Measurements from ENCODE around the gene ARHGAP27. TPM values are rescaled to one million over a fixed set of nuclear protein-coding genes. Genes with fewer than 3 reads are reported as not detected.
"Not testable (repeated sequence)": the region's sequence is repeated elsewhere in the genome, so short reads cannot be mapped to it uniquely, and the experiment has no call there.

ARHGAP27 gene
- total RNA-seq (2021) (12.9 to 16.0 TPM (median 14.8 TPM) in 3 replicates), Bru-seq, nascent RNA (percentile 44 among the genes with signal in this experiment)
- long read RNA-seq, experiment 1, transcript ARHGAP27-202 (17 exons, 3,628 nt), result major isoform, 6 of 38 reads
- long read RNA-seq, experiment 1, partial matches to known transcripts, result 1 of 38 reads
- long read RNA-seq, experiment 1, other reads (novel, unspliced or antisense), result 31 of 38 reads
- long read RNA-seq, experiment 2, partial matches to known transcripts, result 2 of 11 reads
- long read RNA-seq, experiment 2, other reads (novel, unspliced or antisense), result 7 of 11 reads
- long read RNA-seq, experiment 3, partial matches to known transcripts, result 0 of 1 reads
- long read RNA-seq, experiment 3, other reads (novel, unspliced or antisense), result 1 of 1 reads

- H3K27ac Mint-ChIP-seq, result no peak within 1 kb of the TSS
- ChIA-PET CTCF (interaction anchor here (1.5 kb wide), 1 partner anchor 350 kb away, joined by 5 read pairs; no protein-coding TSS in a partner anchor), POLR2A (no interaction called here)
- peak within 1 kb of the TSS; percentile 76 for H3K4me3 Mint-ChIP-seq
- no peaks in the 10 kb centered on the region for H3K9me3 Mint-ChIP-seq
- H3K4me1 Mint-ChIP-seq, result peaks cover 27% of the 10 kb centered on the region
- TF ChIP-seq SP1 (CRISPR knock-in tag; conservative IDR thresholded peaks at IDR 0.05) (no peak), FOXK1 (CRISPR knock-in tag; IDR thresholded peaks at IDR 0.05) (no peak), CTCF (IDR thresholded peaks at IDR 0.05) (no peak), FOXP1 (CRISPR knock-in tag; IDR thresholded peaks at IDR 0.05; ENCODE audit: borderline replicate concordance) (no peak)
- H3K36me3 Mint-ChIP-seq, result no peaks in the 10 kb centered on the region; the same call in 1 of the 2 replicates
- peaks cover 53% of the 10 kb centered on the region for H3K27me3 Mint-ChIP-seq (ENCODE audit: low read depth)
- DNase-seq (ENCODE audit: low spot score) (peak; percentile 67), ATAC-seq (peak; percentile 5)
Measured at GRCh38 chr17:45432405-45433158, at the start of gene ARHGAP27. ARHGAP27 (minus strand) TSS chr17:45432870; CDS start chr17:45430279, 2,591 bp downstream.

- H3K27ac Mint-ChIP-seq; H3K27me3 Mint-ChIP-seq (ENCODE audit: low read depth); H3K36me3 Mint-ChIP-seq; H3K4me3 Mint-ChIP-seq; CTCF ChIA-PET; ATAC-seq; DNase-seq (ENCODE audit: low spot score); H3K9me3 Mint-ChIP-seq; H3K4me1 Mint-ChIP-seq; POLR2A ChIA-PET: not testable (repeated sequence)
Measured at GRCh38 chr17:45482317-45482716, 49.6 kb upstream of the ARHGAP27 start.

GRCh38 chr17:45475436-45475835 is 42.8 kb upstream of the ARHGAP27 start:
- CTCF ChIA-PET, POLR2A ChIA-PET: not testable (repeated sequence)

GRCh38 chr17:45472249-45472648 is 39.6 kb upstream of the ARHGAP27 start:
- H3K36me3 Mint-ChIP-seq; H3K27me3 Mint-ChIP-seq (ENCODE audit: low read depth); CTCF ChIA-PET; DNase-seq (ENCODE audit: low spot score); H3K4me1 Mint-ChIP-seq; ATAC-seq; H3K9me3 Mint-ChIP-seq; H3K27ac Mint-ChIP-seq; POLR2A ChIA-PET; H3K4me3 Mint-ChIP-seq: not testable (repeated sequence)

More at GRCh38 chr17:45475436-45475835, 42.8 kb upstream of the ARHGAP27 start:
- H3K9me3 Mint-ChIP-seq; H3K4me3 Mint-ChIP-seq; H3K4me1 Mint-ChIP-seq; DNase-seq (ENCODE audit: low spot score); H3K27ac Mint-ChIP-seq; H3K27me3 Mint-ChIP-seq (ENCODE audit: low read depth); H3K36me3 Mint-ChIP-seq; ATAC-seq: not testable (repeated sequence)

- H3K4me1 Mint-ChIP-seq; CTCF ChIA-PET; DNase-seq (ENCODE audit: low spot score); ATAC-seq; H3K36me3 Mint-ChIP-seq; H3K27me3 Mint-ChIP-seq (ENCODE audit: low read depth); POLR2A ChIA-PET; H3K4me3 Mint-ChIP-seq; H3K9me3 Mint-ChIP-seq; H3K27ac Mint-ChIP-seq: not testable (repeated sequence)
Measured at GRCh38 chr17:45469204-45469563, 36.5 kb upstream of the ARHGAP27 start.

GRCh38 chr17:45468293-45469203 is 35.9 kb upstream of the ARHGAP27 start:
- H3K27me3 Mint-ChIP-seq (ENCODE audit: low read depth); ATAC-seq; H3K36me3 Mint-ChIP-seq; H3K27ac Mint-ChIP-seq; H3K4me3 Mint-ChIP-seq; POLR2A ChIA-PET; CTCF ChIA-PET; DNase-seq (ENCODE audit: low spot score); H3K4me1 Mint-ChIP-seq; H3K9me3 Mint-ChIP-seq: not testable (repeated sequence)

GRCh38 chr17:45461524-45462327 is 29.1 kb upstream of the ARHGAP27 start:
- DNase-seq (ENCODE audit: low spot score); H3K27me3 Mint-ChIP-seq (ENCODE audit: low read depth); H3K36me3 Mint-ChIP-seq; CTCF ChIA-PET; POLR2A ChIA-PET; H3K9me3 Mint-ChIP-seq; H3K4me1 Mint-ChIP-seq; H3K4me3 Mint-ChIP-seq; ATAC-seq: not testable (repeated sequence)
- H3K27ac Mint-ChIP-seq, result peak overlapping the region; percentile 66; the same call in 1 of the 2 replicates

- ATAC-seq; H3K27ac Mint-ChIP-seq; H3K27me3 Mint-ChIP-seq (ENCODE audit: low read depth); H3K36me3 Mint-ChIP-seq; H3K4me3 Mint-ChIP-seq; H3K4me1 Mint-ChIP-seq; H3K9me3 Mint-ChIP-seq; POLR2A ChIA-PET; CTCF ChIA-PET; DNase-seq (ENCODE audit: low spot score): not testable (repeated sequence)
Measured at GRCh38 chr17:45460422-45460821, 27.8 kb upstream of the ARHGAP27 start.

GRCh38 chr17:45454341-45454740 is 21.7 kb upstream of the ARHGAP27 start:
- H3K27ac Mint-ChIP-seq, result not testable (repeated sequence)

More at GRCh38 chr17:45454341-45454740, 21.7 kb upstream of the ARHGAP27 start:
- H3K36me3 Mint-ChIP-seq; H3K4me3 Mint-ChIP-seq; H3K4me1 Mint-ChIP-seq; DNase-seq (ENCODE audit: low spot score); POLR2A ChIA-PET; CTCF ChIA-PET; ATAC-seq; H3K27me3 Mint-ChIP-seq (ENCODE audit: low read depth); H3K9me3 Mint-ChIP-seq: not testable (repeated sequence)

All from WTC11 (cell line).